Gastroesophageal sphincter (tissue), 3 donors: ENCODE measurements around the gene NANOS2.

Experiments
- CTCF ChIP-seq, 4 experiments: fragments of 200-600 bp in 2 of 4; fragments of 450-650 bp in 2 of 4; sonication (generic) in 1 of 4; IDR thresholded peaks; one replicate each; pipeline ENCODE4 v1.5.1; 2017 to 2019; ENCODE audit warnings: antibody characterized with exemption in 4 of 4, mild to moderate bottlenecking in 2 of 4, moderate library complexity in 2 of 4
- EP300 ChIP-seq: sonication (generic); formaldehyde crosslinking; IDR thresholded peaks from one replicate; pipeline ENCODE4 v1.6.1; 2017; ENCODE audit warnings: antibody characterized with exemption, mild to moderate bottlenecking
- POLR2A ChIP-seq, 2 donors: fragments of 450-650 bp; IDR thresholded peaks; one replicate each; pipeline ENCODE4 v1.6.1; 2017; ENCODE audit warnings: antibody characterized with exemption in 2 of 2, mild to moderate bottlenecking in 2 of 2, moderate library complexity in 1 of 2
- POLR2AphosphoS5 ChIP-seq: sonication (generic); formaldehyde crosslinking; IDR thresholded peaks from one replicate; pipeline ENCODE4 v1.6.1; 2017; ENCODE audit warnings: antibody characterized with exemption

DNA sequence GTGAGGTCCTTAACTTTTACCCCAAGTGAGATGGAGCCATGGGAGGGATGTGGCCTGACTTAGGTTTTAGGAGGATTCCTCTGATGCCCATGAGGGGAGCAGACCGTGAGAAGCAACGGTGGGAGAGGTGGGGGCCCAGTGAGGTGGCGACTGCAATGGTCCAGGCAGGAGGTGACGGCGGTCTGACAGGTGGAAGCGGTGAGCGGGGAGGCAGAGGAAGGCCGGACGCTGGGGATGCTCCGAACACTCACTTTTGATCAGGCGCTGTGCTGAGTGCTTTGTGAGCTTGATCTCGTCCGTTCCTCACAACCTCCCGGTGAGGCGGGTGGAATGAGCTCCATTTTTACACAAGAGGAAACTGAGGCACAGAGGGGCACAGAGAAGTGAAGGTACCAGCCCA lies 47.4 kb upstream of the NANOS2 start:
- TF ChIP-seq CTCF (IDR thresholded peaks at IDR 0.05) (no peak), POLR2AphosphoS5 (no peak), EP300 (no peak), POLR2A (IDR thresholded peaks at IDR 0.05) (no peak)
